Activated CD4-positive, alpha-beta memory T cell treated with anti-CD3 and anti-CD28 coated beads, Interleukin-2, amount 10 ng/mL, durations not matched to agents 7 days and 5 days (primary cell): ENCODE data around the gene MTMR11. TPM values are rescaled to one million over a fixed set of nuclear protein-coding genes. Genes with fewer than 3 reads are reported as not detected.
"Not testable (repeated sequence)": the region's sequence is repeated elsewhere in the genome, so short reads cannot be mapped to it uniquely, and the experiment has no call there.

Source experiments
- CTCF ChIA-PET: fragments of 350-600 bp; sonication (Branson Sonifier 250); formaldehyde crosslinking; loops from one replicate; lab custom pipeline; 2021; ENCODE audit warnings: antibody characterized with exemption, inconsistent platforms; lab: Charles Lee
- POLR2A ChIA-PET: fragments of 350-600 bp; sonication (Branson Sonifier 250); formaldehyde crosslinking; loops from one replicate; lab custom pipeline; 2021; ENCODE audit warnings: antibody characterized with exemption; lab: Charles Lee
- DNase-seq: peaks from one replicate; pipeline ENCODE4 v3.0.0-alpha.2; 2020
- H3K27ac Mint-ChIP-seq: one replicate; pipeline ENCODE4 v1.8.0; 2021; ENCODE audit warnings: mild to moderate bottlenecking, mixed read lengths
- H3K27me3 Mint-ChIP-seq: one replicate; pipeline ENCODE4 v1.8.0; 2021; ENCODE audit warnings: mixed read lengths
- H3K36me3 Mint-ChIP-seq: one replicate; pipeline ENCODE4 v1.8.0; 2021; ENCODE audit warnings: low read depth, mixed read lengths
- H3K4me1 Mint-ChIP-seq: one replicate; pipeline ENCODE4 v1.8.0; 2021; ENCODE audit warnings: mixed read lengths
- H3K4me3 Mint-ChIP-seq: one replicate; pipeline ENCODE4 v1.8.0; 2021; ENCODE audit warnings: mild to moderate bottlenecking, mixed read lengths
- H3K9me3 Mint-ChIP-seq: one replicate; pipeline ENCODE4 v1.8.0; 2021; ENCODE audit warnings: mixed read lengths
- total RNA-seq, 2 experiments: library from RNA; stranded (reverse); gene quantifications; one replicate each; pipeline ENCODE4 v1.2.3, GENCODE V29; 2021

The MTMR11 gene
- total RNA-seq, 2 experiments from 2014 or later = 19.2 to 20.7 TPM

DNA sequence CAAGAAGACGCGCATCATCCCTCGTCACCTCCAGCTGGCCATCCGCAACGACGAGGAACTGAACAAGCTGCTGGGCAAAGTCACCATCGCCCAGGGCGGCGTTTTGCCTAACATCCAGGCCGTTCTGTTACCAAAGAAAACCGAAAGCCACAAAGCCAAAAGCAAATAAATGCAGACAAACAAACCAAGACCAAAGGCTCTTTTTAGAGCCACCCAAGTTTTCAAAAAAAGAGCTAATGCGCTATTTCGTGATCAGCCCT lies 49.6 kb downstream of the MTMR11 start:
- CTCF ChIA-PET = interaction anchor here (1.3 to 4.8 kb wide), 11 partner anchors 12 to 300 kb away, joined by 3 to 47 read pairs (median 8); partner anchors contain the start of genes BOLA1, PLEKHO1, SF3B4 and VPS45
- H3K27ac Mint-ChIP-seq, H3K36me3 Mint-ChIP-seq, H3K27me3 Mint-ChIP-seq, H3K4me3 Mint-ChIP-seq, DNase-seq, H3K9me3 Mint-ChIP-seq: not testable (repeated sequence)
- H3K4me1 Mint-ChIP-seq = peaks cover 15% of the 10 kb centered on the region
- POLR2A ChIA-PET = interaction anchor here (0.8 to 6.9 kb wide), 59 partner anchors 8 to 1394 kb away, joined by 3 to 314 read pairs (median 7); partner anchors contain the start of genes ANP32E, APH1A, BOLA1 and ENSA

DNA sequence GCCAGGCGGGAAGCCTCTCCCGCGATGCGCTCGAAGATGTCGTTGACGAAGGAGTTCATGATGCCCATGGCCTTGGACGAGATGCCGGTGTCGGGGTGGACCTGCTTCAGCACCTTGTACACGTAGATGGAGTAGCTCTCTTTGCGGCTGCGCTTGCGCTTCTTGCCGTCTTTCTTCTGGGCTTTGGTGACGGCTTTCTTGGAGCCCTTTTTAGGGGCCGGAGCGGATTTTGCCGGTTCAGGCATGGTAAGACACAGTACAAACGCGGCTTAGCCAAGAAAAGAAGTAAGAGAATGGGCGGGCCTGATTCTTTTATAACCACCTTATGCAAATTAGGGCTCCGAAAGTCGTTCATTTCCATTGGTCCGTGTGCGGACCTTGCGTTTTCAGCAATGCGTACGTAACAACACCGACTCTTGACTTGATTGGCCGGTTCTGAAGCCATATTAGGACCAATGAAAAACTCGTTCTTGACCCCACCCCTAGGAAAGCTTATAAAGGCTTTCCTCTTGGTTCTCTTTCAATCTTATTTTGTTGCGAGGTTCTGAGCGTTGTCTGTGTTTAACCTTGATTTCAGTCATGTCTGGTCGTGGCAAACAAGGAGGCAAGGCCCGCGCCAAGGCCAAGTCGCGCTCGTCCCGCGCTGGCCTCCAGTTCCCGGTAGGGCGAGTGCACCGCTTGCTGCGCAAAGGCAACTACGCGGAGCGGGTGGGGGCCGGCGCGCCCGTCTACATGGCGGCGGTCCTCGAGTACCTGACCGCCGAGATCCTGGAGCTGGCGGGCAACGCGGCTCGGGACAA lies 50.1 kb downstream of the MTMR11 start:
- peak; percentile 91 for DNase-seq
- Mint-ChIP-seq H3K27ac (no peak overlapping the region), H3K4me1 (peaks cover 16% of the 10 kb centered on the region), H3K4me3 (no peak overlapping the region), H3K36me3 (no peaks in the 10 kb centered on the region), H3K27me3 (no peaks in the 10 kb centered on the region), H3K9me3 (no peaks in the 10 kb centered on the region)
- CTCF ChIA-PET = interaction anchor here (1.3 to 4.8 kb wide), 9 partner anchors 15 to 300 kb away, joined by 3 to 47 read pairs (median 8); partner anchors contain the start of genes PLEKHO1 and SF3B4
- POLR2A ChIA-PET = interaction anchor here (0.8 to 6.9 kb wide), 63 partner anchors 9 to 1395 kb away, joined by 3 to 314 read pairs (median 6); partner anchors contain the start of genes ANP32E, APH1A, BOLA1 and ENSA

DNA sequence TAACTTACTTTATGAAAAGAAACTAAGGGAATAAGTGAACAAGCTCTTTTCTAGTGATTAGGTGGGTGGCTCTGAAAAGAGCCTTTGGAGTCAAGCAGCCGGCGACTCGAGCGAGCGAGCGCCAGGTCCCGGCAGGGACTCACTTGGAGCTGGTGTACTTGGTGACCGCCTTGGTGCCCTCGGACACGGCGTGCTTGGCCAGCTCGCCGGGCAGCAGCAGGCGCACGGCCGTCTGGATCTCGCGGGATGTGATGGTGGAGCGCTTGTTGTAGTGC lies 50.6 kb downstream of the MTMR11 start:
- H3K4me3 Mint-ChIP-seq, H3K9me3 Mint-ChIP-seq, DNase-seq, H3K27ac Mint-ChIP-seq, H3K36me3 Mint-ChIP-seq, H3K27me3 Mint-ChIP-seq: not testable (repeated sequence)
- H3K4me1 Mint-ChIP-seq = peaks cover 17% of the 10 kb centered on the region
- ChIA-PET POLR2A (interaction anchor here (0.8 to 6.9 kb wide), 32 partner anchors 9 to 693 kb away, joined by 3 to 314 read pairs (median 14); partner anchors contain the start of genes ANP32E, BOLA1, MCL1 and MTMR11), CTCF (interaction anchor here (1.6 to 4.8 kb wide), 4 partner anchors 42 to 301 kb away, joined by 3 to 47 read pairs (median 12); partner anchors contain the start of gene PLEKHO1)

DNA sequence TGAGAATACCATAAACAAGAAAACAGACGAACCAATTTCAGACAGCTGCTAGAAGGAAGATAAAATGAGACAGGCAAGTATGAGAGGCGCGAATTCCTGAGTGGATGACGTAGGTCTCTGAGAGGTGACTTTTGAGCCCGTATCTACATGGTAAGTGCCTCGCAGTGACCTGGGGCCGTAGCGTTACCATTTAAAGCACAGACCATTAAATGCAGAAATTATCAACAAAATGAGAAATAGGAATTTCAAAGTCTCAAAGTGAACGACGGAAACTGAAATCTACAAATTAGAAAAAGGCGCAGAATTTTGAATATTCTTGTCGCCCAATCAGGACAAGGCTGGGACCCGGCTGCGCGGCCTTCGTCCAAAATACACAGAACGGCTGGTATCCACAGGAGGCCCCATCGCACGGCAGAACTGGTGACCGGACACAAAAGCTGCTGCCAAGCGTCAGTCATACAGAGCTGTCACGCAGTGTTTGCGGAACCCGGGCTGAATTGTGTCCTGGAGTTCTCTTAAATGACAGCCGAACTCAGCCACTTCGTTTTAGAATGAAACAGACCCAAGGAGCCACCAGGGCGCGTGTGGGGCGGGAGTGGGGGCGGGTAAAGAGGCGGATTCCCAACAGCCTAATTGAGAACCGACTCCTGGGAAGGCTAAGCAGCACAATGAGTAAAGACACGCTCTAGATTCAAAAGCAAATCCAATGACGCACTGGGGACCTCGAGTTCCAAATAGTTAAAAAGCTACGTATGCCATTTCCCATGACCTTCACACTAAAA lies 51.1 kb downstream of the MTMR11 start:
- Mint-ChIP-seq H3K36me3 (no peaks in the 10 kb centered on the region), H3K27me3 (no peaks in the 10 kb centered on the region), H3K27ac (no peak overlapping the region), H3K4me1 (peaks cover 17% of the 10 kb centered on the region), H3K4me3 (no peak overlapping the region), H3K9me3 (no peaks in the 10 kb centered on the region)
- ChIA-PET POLR2A (interaction anchor here (0.8 to 6.9 kb wide), 33 partner anchors 8 to 694 kb away, joined by 3 to 314 read pairs (median 12); partner anchors contain the start of genes ANP32E, BOLA1, MCL1 and MTMR11), CTCF (interaction anchor here (0.8 to 4.6 kb wide), 5 partner anchors 43 to 302 kb away, joined by 3 to 47 read pairs (median 3); partner anchors contain the start of gene PLEKHO1)
- DNase-seq = peak; percentile 83

GRCh38 chr1:149884433-149885338 lies 52.0 kb downstream of the MTMR11 start:
- peak; percentile 45 for DNase-seq
- H3K27ac Mint-ChIP-seq = no peak overlapping the region
- ChIA-PET CTCF (interaction anchor here (0.8 to 1.4 kb wide), 3 partner anchors 43 to 302 kb away, joined by 3 to 6 read pairs (median 3); no protein-coding TSS in a partner anchor), POLR2A (interaction anchor here (0.8 to 6.9 kb wide), 24 partner anchors 7 to 744 kb away, joined by 3 to 314 read pairs (median 20); partner anchors contain the start of genes ANP32E, BOLA1, MTMR11 and OTUD7B)
- peaks cover 18% of the 10 kb centered on the region for H3K4me1 Mint-ChIP-seq
- no peaks in the 10 kb centered on the region for H3K9me3 Mint-ChIP-seq
- H3K4me3 Mint-ChIP-seq = no peak overlapping the region
- no peaks in the 10 kb centered on the region for H3K36me3 Mint-ChIP-seq
- H3K27me3 Mint-ChIP-seq = no peaks in the 10 kb centered on the region

DNA sequence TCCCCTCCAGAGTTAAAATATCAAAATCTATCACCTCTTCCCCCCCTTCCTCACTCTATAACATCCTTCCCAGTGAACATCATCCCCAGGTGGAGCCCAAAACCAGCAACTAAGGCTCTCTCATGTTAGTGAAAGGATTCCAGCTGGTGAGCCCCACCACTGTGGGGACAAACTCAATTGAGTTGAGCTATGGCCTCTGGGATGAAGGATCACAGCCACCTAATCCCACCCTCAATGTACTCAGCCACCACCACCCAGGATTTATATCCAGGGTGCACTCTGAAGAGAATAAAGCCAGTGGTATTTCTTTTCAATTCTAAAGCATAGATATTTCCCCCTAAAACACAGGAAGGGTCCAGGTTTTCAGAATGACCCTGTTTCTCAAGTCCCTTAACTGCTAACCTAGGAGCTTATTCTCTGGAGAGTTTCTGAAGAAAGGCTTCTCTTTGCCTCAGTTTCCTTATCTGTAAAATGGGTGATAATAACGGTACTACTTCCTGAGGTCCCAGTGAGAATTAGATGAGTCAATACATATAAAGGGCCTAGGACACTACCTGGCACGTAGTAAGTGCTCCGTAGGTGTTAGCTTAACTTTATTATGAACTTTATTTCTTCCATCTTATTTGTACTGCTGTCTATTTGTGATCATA lies 53.0 kb downstream of the MTMR11 start:
- POLR2A ChIA-PET = interaction anchor here (1.2 to 6.9 kb wide), 13 partner anchors 10 to 745 kb away, joined by 3 to 314 read pairs (median 70); partner anchors contain the start of genes ANP32E, BOLA1, MTMR11 and OTUD7B
- Mint-ChIP-seq H3K36me3 (no peaks in the 10 kb centered on the region), H3K4me1 (peaks cover 26% of the 10 kb centered on the region), H3K4me3 (peak overlapping the region; percentile 1), H3K9me3 (no peaks in the 10 kb centered on the region), H3K27ac (no peak overlapping the region), H3K27me3 (no peaks in the 10 kb centered on the region)
- no peak for DNase-seq
- CTCF ChIA-PET = interaction anchor here (1.4 kb wide), 1 partner anchor 303 kb away, joined by 6 read pairs; no protein-coding TSS in a partner anchor

DNA sequence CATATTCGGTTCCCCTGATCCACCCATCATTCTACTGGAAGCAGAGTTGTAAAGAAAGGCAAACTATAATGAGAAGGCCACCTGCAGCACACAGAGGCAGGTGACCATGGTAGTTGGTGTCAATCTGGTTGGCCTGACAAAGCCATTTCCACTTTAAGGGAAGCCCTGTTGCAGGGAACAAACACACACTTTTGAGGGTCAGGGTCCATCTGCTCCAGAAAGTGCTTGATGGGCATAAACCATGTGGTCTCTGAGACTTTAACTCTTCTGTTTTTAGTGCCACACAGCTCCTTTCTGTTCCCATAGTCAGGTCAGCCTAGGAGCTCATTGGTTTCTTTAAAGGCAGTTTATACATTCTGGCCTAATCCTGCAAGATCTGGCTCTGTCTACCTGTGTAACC lies 54.8 kb downstream of the MTMR11 start:
- no peak overlapping the region for H3K4me3 Mint-ChIP-seq
- ChIA-PET POLR2A (no interaction called here), CTCF (no interaction called here)
- DNase-seq = no peak
- H3K36me3 Mint-ChIP-seq = no peaks in the 10 kb centered on the region
- peaks cover 29% of the 10 kb centered on the region for H3K4me1 Mint-ChIP-seq
- no peaks in the 10 kb centered on the region for H3K27me3 Mint-ChIP-seq
- peak overlapping the region; percentile 5 for H3K27ac Mint-ChIP-seq
- no peaks in the 10 kb centered on the region for H3K9me3 Mint-ChIP-seq

DNA sequence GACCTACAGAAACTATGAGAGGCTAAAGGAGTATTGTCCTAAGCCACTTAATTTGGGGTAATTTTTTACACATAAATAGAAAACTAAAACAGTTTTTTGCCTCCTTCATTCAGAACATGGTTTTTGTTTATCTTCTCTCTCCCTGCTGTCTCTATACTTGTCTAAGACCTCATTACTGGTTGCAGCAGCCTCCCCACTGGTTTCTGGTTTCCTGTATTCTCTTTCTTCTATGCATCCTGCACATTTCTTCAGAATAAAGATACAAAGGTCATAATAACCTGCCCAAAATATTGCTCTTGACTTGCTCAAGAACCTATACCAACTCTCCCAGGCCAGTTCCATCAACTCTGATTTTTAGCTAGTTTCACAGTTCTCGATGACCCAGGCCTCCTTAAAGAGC lies 57.1 kb downstream of the MTMR11 start:
- Mint-ChIP-seq H3K9me3 (no peaks in the 10 kb centered on the region), H3K4me1 (peaks cover 29% of the 10 kb centered on the region), H3K27ac (peak overlapping the region; percentile 75), H3K36me3 (no peaks in the 10 kb centered on the region), H3K27me3 (no peaks in the 10 kb centered on the region), H3K4me3 (peak overlapping the region; percentile 31)
- DNase-seq = peak; percentile 46
- CTCF ChIA-PET = no interaction called here
- POLR2A ChIA-PET = interaction anchor here (1.8 kb wide), 1 partner anchor 8 kb away, joined by 13 read pairs; a partner anchor contains a TSS

Other genes with a start within 250 kb of the MTMR11 start
- gene FCGR1A, start 154.2 kb downstream of the MTMR11 start, total RNA-seq = 1 to 10 TPM in 1 of 2 experiments, under 1 TPM in 1; 0.58 to 1.1 TPM
- 10 to 100 TPM; 24.9 to 27.2 TPM for gene BOLA1, start 37.3 kb downstream of the MTMR11 start, total RNA-seq
- 10 to 100 TPM; 14.4 to 15.2 TPM for gene SV2A, start 19.0 kb downstream of the MTMR11 start, total RNA-seq
- 10 to 100 TPM; 82.3 to 84.3 TPM for gene SF3B4, start 9.1 kb downstream of the MTMR11 start, total RNA-seq
- gene OTUD7B, start 73.8 kb upstream of the MTMR11 start, total RNA-seq = 10 to 100 TPM; 15.9 to 17.4 TPM
- gene VPS45, start 130.9 kb upstream of the MTMR11 start, total RNA-seq = 10 to 100 TPM; 35.4 to 39.0 TPM
- gene PLEKHO1, start 213.0 kb upstream of the MTMR11 start, total RNA-seq = 10 to 100 TPM; 89.8 to 92.9 TPM